Hepatic stellate cell (primary cell): Measurements from ENCODE around the gene TRAM2.

ENCODE experiments used
- DNase-seq: peaks from one replicate; pipeline ENCODE4 v3.0.0; 2011; ENCODE audit warnings: low spot score

TRAM2 gene

DNA sequence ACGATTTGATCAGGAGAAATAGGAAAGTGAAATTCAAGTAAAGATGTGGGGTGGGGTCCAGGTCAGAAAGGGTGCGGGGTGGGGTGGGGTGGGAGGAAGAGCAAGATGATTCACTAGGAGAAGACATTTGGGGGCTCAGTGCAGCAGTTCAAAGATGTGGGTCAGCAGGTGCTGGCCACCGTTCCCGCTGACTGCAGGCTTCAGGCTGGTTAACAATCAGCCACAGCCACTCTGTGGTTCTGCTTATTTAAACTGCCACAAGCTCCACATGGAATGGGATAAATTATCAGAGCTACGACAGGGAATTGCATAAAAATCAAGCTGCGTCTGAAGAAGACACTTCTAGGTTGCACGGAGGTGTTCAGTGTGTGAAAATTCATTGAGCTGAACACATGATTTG lies 49.4 kb downstream of the TRAM2 start:
- DNase-seq: no peak

DNA sequence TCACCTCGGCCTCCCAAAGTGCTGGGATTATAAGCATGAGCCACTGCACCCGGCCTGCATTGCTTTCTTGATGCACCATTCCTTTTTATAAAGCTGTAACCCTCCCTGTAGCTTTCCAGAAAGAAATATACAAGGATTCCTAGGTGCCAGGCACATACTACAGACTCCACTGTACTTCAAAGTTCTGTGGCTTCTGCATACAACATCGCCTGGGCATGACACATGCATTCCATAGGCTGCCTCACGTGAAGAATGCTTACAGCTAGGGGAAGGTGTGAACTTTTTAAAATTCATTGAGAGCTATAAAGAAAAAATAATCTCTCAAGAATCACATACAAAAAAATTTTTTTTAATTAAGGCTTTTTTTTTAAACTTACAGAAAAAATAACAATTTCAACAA lies 50.2 kb downstream of the TRAM2 start:
- no peak for DNase-seq

DNA sequence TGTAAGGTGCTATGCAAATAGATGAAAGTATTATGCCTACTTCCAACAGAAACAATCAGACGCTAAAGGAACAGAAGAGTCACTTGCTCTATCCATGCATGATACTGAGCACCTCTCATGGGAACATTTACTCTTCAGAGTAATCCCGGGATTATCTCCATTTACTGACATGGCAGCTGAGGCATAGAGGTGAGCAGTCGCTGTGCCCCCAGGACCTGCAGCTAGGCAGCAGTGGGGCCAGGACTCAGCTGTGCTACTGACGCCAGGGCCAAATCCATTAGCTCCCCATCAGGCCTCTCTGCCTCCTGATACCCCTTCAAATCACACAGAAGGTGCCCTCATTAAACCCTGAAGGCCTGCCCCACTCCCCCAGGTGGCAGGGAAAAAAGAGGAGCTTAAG lies 51.9 kb downstream of the TRAM2 start:
- no peak for DNase-seq

- no peak for DNase-seq
Observed at GRCh38 chr6:52523378-52524142, 53.3 kb downstream of the TRAM2 start.

GRCh38 chr6:52522655-52523054 lies 54.2 kb downstream of the TRAM2 start:
- no peak for DNase-seq

DNA sequence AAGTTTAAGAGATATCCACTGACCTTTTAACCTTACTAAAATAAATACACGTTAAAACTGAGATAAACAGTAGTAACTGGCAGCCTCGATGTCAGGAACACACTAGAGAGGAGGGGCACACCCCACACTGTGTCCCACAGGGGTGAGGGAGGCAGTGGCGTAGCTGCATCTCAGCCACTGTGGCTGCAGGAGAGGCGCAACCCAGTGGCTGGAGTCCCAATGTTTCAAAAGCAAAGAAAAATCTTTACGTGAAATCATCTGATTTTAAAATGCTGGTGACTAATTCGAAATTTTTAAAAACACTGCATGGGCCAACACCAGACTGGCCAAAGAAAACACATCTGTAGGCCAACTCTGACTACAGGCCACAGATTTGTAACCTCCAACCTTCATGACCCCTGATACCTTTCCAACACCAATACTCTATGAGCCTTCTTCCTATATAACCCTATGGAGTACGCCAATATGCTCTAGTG lies 54.7 kb downstream of the TRAM2 start:
- peak; percentile 78 for DNase-seq

GRCh38 chr6:52519618-52520017 lies 57.2 kb downstream of the TRAM2 start:
- no peak for DNase-seq

DNA sequence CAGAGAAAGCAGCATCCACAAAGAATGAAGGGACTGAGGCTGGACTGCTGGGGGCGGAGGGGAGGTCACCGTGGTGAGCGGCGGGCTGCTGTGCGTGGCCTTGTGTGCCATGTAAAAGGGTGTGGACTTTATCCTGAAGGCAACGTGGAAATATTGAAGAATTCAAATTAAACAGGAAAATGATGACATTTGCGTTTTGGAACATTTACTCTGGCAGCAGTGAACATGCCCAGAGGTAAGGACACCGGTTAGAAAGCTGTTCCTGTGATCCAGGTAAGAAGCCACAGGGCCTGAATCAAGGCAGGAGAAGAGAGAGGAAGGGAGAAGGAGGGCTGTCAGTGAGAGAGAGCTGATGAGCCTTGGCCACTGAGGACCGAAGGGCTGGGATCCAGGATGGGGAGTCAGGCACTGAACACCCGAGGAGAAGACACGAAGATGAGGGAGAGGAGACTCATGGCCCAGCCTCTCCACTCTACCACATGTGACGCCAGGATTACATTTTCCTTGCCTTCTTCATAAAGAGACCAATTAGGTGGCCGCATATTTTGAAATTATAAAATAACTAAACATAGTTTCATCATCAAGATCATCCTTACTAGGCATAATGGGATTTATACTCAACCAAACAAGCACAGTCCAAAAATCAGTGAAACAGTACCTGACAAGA lies 58.4 kb downstream of the TRAM2 start:
- DNase-seq: no peak

- peak; percentile 95 for DNase-seq
Observed at GRCh38 chr6:52517502-52518278, 59.2 kb downstream of the TRAM2 start.

DNA sequence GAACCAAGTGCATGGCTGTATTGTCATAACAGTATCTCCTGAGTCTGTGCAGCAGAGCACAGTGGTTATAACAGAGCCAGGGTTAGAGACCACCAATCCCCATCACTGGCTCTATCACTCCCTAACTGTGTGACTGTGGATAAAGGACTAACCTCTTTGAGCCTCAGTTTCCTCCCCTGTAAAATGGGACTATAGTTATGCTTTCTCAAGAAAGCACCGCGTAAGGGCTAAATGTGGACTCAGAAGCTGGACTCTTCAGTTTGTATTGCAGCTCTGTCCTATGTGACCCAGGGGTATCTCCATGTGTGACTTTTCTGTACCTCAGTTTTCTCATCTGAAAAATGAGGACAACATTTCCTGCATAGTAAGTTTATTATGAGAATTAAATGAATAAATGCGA lies 59.9 kb downstream of the TRAM2 start:
- no peak for DNase-seq

GRCh38 chr6:52516269-52516668 lies 60.6 kb downstream of the TRAM2 start:
- no peak for DNase-seq

DNA sequence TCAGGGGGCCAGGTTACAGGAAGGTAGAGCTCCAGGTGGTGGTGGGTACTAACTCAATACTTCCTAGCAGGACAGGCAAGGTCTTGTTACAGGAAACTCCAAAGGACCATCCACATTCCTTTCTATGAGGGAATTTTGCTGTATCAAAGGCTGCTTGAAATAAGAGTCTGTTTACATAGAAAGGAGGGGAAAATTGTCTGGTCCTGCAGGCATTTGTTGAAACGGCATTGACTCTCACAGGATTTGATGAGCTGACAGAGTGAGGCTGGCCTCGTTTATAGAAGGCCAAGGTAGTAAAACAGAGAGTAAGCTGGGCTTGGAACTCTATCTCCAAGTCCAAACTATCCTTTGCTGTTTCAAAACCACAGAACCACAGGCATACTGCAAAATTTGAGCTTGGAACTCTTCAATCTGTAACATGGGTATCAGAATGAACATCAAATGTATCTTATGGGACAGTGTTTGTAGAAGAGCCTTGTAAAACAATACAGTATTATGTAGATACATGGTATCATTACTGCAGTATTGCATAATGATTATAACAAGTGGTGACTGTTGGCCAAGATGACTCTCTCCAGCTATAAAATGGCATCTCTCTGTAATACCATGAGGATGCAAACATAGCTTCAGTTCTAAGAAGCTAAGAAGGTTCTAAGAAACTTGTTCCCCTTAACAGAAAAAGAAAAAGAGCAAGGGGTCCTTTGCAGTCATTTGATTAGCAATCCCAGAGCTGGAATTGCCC lies 61.5 kb downstream of the TRAM2 start:
- DNase-seq: no peak

- DNase-seq: no peak
Observed at GRCh38 chr6:52514514-52514913, 62.3 kb downstream of the TRAM2 start.

DNA sequence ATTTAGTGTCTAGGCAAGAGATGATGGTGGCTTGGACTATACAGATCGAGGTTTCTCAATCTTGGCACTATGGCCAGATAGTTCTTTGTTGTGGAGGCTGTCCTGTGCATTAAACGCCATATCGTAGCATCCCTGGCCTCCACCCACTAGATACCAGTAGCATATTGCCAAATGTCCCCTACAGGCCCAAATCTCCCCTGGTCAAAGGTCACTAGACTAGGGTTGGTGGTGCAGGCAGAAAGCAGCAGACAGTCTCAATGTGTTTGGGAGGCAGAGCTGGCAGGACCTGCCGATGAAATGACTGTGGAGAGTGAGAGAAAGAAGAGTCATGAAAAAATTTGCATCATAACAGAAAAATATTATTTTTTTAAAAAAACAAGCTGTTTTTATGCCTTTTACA lies 63.0 kb downstream of the TRAM2 start:
- no peak for DNase-seq

GRCh38 chr6:52513464-52513863 lies 63.4 kb downstream of the TRAM2 start:
- DNase-seq: no peak

GRCh38 chr6:52512199-52512598 lies 64.7 kb downstream of the TRAM2 start:
- DNase-seq: peak; percentile 93

DNA sequence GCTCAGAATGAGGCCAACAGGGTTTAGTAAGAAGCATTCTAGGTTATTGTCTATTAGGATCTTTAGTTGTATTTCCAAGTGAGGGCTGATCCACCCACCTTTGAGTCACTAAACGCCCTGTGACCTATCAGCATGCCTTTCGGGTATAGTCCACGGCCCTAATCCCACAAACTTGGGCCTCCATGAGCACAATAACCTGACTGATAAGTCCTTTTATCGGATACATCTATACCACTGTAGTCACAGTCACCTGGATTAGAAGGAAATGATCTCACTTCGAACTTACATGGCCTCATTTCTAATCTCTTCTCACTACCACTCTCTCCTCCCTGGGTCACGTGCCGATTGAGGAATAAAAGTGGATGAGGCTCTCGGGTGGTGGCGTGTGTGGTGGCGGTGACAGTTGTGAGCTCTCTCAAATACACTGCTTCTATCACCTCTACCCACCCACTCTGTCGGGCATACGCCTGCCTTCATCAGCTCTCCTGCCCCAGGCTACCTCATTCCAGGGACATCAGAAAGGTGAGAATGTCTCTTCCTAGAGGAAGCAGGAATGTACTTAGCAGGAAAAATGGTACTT lies 65.2 kb downstream of the TRAM2 start:
- no peak for DNase-seq

DNA sequence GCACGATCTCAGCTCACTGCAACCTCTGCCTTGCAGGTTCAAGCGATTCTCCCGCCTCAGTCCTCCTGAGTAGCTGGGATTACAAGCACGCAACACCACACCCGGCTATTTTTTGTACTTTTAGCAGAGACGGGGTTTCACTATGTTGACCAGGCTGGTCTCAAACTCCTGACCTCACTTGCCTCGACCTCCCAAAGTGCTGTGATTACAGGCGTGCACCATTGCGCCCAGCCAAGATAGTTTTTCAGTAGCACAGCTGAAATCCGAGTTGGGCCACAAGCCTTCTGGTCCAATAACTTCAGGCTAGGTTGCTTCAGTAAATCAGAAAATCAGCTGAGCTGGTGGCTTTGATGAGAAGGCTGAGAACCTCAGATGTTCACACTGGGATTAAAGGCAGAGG lies 65.7 kb downstream of the TRAM2 start:
- DNase-seq: no peak

DNA sequence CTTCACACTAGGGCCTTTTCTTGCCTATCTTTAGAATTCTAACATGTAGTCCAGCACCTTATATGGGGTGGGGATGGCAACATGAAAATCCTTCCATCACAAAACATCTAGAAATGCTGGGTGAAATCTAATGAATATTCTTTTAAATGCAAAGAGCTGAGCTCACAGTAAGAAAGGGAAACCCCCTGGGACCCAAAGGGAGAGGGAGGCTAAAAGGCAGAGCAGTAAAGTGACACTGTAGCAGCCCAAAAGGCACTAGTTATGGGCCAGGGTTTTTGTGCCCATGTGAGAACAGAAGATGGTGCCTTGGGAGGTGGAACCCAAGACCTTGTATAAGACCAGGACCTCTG lies 66.7 kb downstream of the TRAM2 start:
- DNase-seq: no peak

DNA sequence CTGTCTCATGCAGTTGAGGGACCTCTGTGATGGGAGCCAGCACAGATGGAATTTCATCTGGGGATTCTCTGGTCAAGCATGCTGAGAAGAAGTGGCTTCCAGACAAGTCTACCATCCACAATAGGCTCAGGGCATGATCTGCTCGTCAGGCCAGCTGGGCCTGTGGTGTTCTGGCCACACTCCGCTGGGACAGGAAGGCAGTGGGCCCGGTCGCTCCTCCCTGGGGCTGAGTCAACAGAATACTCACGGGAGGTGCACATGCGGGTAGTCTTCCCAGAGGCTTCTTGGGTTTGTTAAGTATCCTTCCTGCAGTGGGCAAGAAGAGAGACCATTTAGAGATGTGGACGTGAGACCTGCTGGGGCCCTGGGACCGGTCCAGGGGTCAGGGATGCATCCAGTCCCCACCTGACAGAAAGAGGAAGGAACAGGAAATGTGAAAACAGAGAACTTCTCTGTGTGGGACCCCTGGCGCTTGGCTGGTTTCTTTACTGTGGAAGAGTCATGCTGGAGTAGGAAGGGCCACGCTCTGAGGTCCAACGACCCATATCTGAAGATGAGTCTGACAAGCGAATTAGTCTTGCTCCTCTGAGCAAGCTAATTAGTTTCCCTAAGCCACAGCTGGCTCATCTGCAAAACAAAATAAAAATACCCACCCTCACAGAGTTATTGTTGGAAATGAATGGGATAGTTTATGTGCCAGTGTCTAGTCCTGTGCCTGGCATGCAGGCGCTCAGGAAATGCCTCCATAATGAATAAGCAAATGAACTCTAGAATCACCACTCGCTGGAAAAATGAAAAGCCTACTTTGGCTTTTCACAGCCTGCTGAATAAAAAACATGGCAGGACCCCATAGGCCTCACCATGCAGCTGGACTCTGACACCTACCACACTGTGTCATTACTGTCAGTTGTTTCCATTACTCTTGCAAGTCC lies 67.3 kb downstream of the TRAM2 start:
- no peak for DNase-seq

GRCh38 chr6:52508261-52508739 lies 68.6 kb downstream of the TRAM2 start:
- no peak for DNase-seq
